NOMO-1 treated with dmso at 0.1 percent for 144 hours (cell line): ENCODE data around the gene AHNAK.
"Not testable (repeated sequence)": the region's sequence is repeated elsewhere in the genome, so short reads cannot be mapped to it uniquely, and the experiment has no call there.

Experiments
- DNase-seq: peaks from one replicate; lab custom pipeline; 2025; ENCODE audit not compliant: unreplicated experiment; lab: John Stamatoyannopoulos, UW

AHNAK gene

GRCh38 chr11:62390237-62390636 is 156.4 kb downstream of the AHNAK start:
- DNase-seq = no peak

GRCh38 chr11:62388999-62389398 is 157.6 kb downstream of the AHNAK start:
- no peak for DNase-seq

GRCh38 chr11:62387381-62387780 is 159.2 kb downstream of the AHNAK start:
- no peak for DNase-seq

GRCh38 chr11:62386083-62386482 is 160.5 kb downstream of the AHNAK start:
- not testable (repeated sequence) for DNase-seq

GRCh38 chr11:62383822-62384221 is 162.8 kb downstream of the AHNAK start:
- DNase-seq = no peak
